Fibroblast of lung (primary cell): ENCODE measurements around the gene MYRIP.

ENCODE experiments used
- CTCF ChIP-seq, 2 donors: IDR thresholded peaks in 1 of 2; conservative IDR thresholded peaks in 1 of 2; 1 replicate in 1 of 2; 2 replicates in 1 of 2; pipeline ENCODE4 v1.5.1; 2011 to 2012; ENCODE audit warnings: low read length in 2 of 2, control low read depth in 1 of 2, inconsistent platforms in 1 of 2, low read depth in 1 of 2, mild to moderate bottlenecking in 1 of 2
- EZH2 ChIP-seq: IDR thresholded peaks from 2 replicates; pipeline ENCODE4 v1.5.1; 2012; ENCODE audit warnings: low read length, control low read depth, mild to moderate bottlenecking; ENCODE audit errors: missing control alignments

GRCh38 chr3:39982665-39983357 lies 173.4 kb downstream of the MYRIP start:
- TF ChIP-seq CTCF (conservative IDR thresholded peaks at IDR 0.05 in 1 of 2, IDR thresholded peaks at IDR 0.05 in 1 of 2; ENCODE audit: low read depth in 1 of 2, low read length in 2 of 2) = no peak
- no peak for TF ChIP-seq EZH2
